Kidney (tissue), 14 donors: ENCODE data around the gene EBF4. TPM values are rescaled to one million over a fixed set of nuclear protein-coding genes. Genes with fewer than 3 reads are reported as not detected.

Source experiments
- DNase-seq, 5 donors: peaks; one replicate each; pipeline ENCODE4 v3.0.0-alpha.2; 2013 to 2020
- FAIRE-seq: peaks from 2 replicates; lab custom pipeline; 2012; peaks lifted over from hg19 to GRCh38; lab: Jason Lieb, UNC
- H3K27ac ChIP-seq, 2 donors: one replicate each; pipeline ENCODE4 v1.7.0; 2013; ENCODE audit warnings: low read depth in 2 of 2, low read length in 2 of 2, inconsistent platforms in 1 of 2
- H3K27me3 ChIP-seq: one replicate; pipeline ENCODE4 v1.7.1; 2013; ENCODE audit warnings: low read length, inconsistent platforms; ENCODE audit not compliant: control insufficient read depth, insufficient read depth
- H3K36me3 ChIP-seq, 3 donors: one replicate each; pipeline versions ENCODE4 v1.7.0 to v1.7.1; 2013; ENCODE audit warnings: low read length in 3 of 3, control low read depth in 1 of 3, inconsistent platforms in 1 of 3; ENCODE audit not compliant: insufficient read depth in 3 of 3, control insufficient read depth in 2 of 3
- H3K4me1 ChIP-seq, 3 donors: one replicate each; pipeline versions ENCODE4 v1.7.0 to v1.7.1; 2013; ENCODE audit warnings: low read length in 3 of 3, inconsistent platforms in 1 of 3, low read depth in 1 of 3; ENCODE audit not compliant: control insufficient read depth in 2 of 3, insufficient read depth in 2 of 3
- H3K4me3 ChIP-seq, 3 donors: one replicate each; pipeline versions ENCODE4 v1.7.0 to v1.8.1; 2013; ENCODE audit warnings: low read length in 3 of 3, control low read depth in 1 of 3, inconsistent platforms in 1 of 3
- H3K9ac ChIP-seq, 3 donors: one replicate each; pipeline versions ENCODE4 v1.7.0 to v1.7.1; 2013; ENCODE audit warnings: low read length in 3 of 3, control low read depth in 1 of 3, inconsistent platforms in 1 of 3
- H3K9me3 ChIP-seq, 3 donors: one replicate each; pipeline versions ENCODE4 v1.7.0 to v1.7.1; 2013; ENCODE audit warnings: low read length in 3 of 3, control low read depth in 1 of 3, inconsistent platforms in 1 of 3; ENCODE audit not compliant: control insufficient read depth in 2 of 3, insufficient read depth in 1 of 3
- intact Hi-C: fragments of 100-400 bp; cut with DNase I; formaldehyde crosslinking; loops from one replicate; pipeline ENCODE4 v1.11.1; 2022
- polyA plus RNA-seq: library from polyadenylated mRNA; stranded (reverse); fragments of 350-450 nt; fragmentation: Illumina TruSeq; extraction: RNeasy Lipid Tissue Mini Kit (QIAGEN cat#74804); gene quantifications from one replicate; pipeline ENCODE4 v1.2.3, GENCODE V29; 2014; ENCODE audit warnings: low read depth, low replicate concordance; ENCODE audit not compliant: insufficient read depth
- total RNA-seq: library from RNA; stranded (reverse); fragmentation: NEBNext Ultra II Directional; extraction: Animal tissue kit (Norgen Biotek cat#: 25700); gene quantifications from one replicate; pipeline ENCODE4 v1.2.1, GENCODE V29; 2021
- TF ChIP-seq, protein P1 (sequence below): IDR thresholded peaks from 3 replicates; pipeline ENCODE4 v1.5.1; 2012; ENCODE audit warnings: mild to moderate bottlenecking, moderate library complexity, borderline replicate concordance; ENCODE audit not compliant: insufficient read depth; ENCODE audit errors: extremely low read depth
- donor health status: control.
- donor health status: control.
- donor health status: control.
- donor health status: control.
- donor health status: control.
- donor health status: DM: yes; HTN: yes; CAD: no.
- donor health status: Normal renal cell carcinoma (clear cell type).

The EBF4 gene
- total and polyA plus RNA-seq, 2 donors from 2014 or later = 8.8 to 10.2 TPM

- H3K9ac ChIP-seq = peak overlapping the region; percentile 74 to 99 (median 95)
- DNase-seq (no peak), FAIRE-seq (no peak)
- H3K36me3 ChIP-seq = peaks cover 5 to 38% (median 18%) of the 10 kb centered on the region in 3 donors
- H3K4me1 ChIP-seq = peaks cover 0 to 5% (median 2%) of the 10 kb centered on the region in 3 donors
- intact Hi-C loops = no loop called here
- no peaks in the 10 kb centered on the region for H3K9me3 ChIP-seq
- TF ChIP-seq, protein P1, sequence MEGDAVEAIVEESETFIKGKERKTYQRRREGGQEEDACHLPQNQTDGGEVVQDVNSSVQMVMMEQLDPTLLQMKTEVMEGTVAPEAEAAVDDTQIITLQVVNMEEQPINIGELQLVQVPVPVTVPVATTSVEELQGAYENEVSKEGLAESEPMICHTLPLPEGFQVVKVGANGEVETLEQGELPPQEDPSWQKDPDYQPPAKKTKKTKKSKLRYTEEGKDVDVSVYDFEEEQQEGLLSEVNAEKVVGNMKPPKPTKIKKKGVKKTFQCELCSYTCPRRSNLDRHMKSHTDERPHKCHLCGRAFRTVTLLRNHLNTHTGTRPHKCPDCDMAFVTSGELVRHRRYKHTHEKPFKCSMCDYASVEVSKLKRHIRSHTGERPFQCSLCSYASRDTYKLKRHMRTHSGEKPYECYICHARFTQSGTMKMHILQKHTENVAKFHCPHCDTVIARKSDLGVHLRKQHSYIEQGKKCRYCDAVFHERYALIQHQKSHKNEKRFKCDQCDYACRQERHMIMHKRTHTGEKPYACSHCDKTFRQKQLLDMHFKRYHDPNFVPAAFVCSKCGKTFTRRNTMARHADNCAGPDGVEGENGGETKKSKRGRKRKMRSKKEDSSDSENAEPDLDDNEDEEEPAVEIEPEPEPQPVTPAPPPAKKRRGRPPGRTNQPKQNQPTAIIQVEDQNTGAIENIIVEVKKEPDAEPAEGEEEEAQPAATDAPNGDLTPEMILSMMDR = no peak
- peak overlapping the region; percentile 95 to 97 (median 96) for H3K4me3 ChIP-seq
- no peaks in the 10 kb centered on the region for H3K27me3 ChIP-seq
- peak overlapping the region in 1 of 2 donors; percentile 59 for H3K27ac ChIP-seq
Measured at GRCh38 chr20:2663364-2663886, 29.2 kb upstream of the EBF4 start.

GRCh38 chr20:2663887-2664719 is 28.5 kb upstream of the EBF4 start, which contains the start of gene IDH3B:
Gene IDH3B (minus strand): TSS chr20:2664216. CDS start chr20:2664188, 28 bp downstream.
- H3K9me3 ChIP-seq = no peaks in the 10 kb centered on the region
- peak; percentile 94 to 97 (median 96) for DNase-seq
- peaks cover 0 to 5% (median 2%) of the 10 kb centered on the region in 3 donors for H3K4me1 ChIP-seq
- H3K4me3 ChIP-seq = peak within 1 kb of the TSS; percentile 95 to 97 (median 96)
- H3K36me3 ChIP-seq = peaks cover 2 to 31% (median 11%) of the 10 kb centered on the region in 3 donors
- H3K9ac ChIP-seq = peak within 1 kb of the TSS; percentile 95 to 99 (median 97)
- no peak for FAIRE-seq
- intact Hi-C loops = no loop called here
- TF ChIP-seq, protein P1 = no peak
- no peaks in the 10 kb centered on the region for H3K27me3 ChIP-seq
- peak within 1 kb of the TSS; percentile 89 to 90 for H3K27ac ChIP-seq

DNA sequence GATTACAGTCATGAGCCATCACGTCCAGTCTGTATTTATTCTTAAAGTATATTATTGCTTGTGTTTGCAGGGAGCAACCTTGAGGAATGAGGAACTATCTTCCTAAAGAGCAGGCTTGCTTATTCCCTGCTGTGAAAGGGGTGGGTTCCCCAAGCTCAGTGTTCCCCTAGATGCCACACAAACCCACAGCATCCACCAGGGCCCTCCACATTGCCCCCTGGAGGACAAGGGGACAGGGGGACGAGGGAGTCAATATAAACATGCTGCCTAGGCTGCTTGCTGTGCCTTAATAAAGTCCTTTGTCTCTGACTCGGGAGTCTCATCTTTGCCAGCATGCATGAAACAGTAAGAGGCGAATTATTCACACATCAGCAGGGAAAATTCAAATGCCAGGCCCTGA is 20.6 kb upstream of the EBF4 start:
- Histone ChIP-seq H3K9me3 (no peaks in the 10 kb centered on the region), H3K9ac (no peak overlapping the region), H3K4me1 (no peaks in the 10 kb centered on the region), H3K4me3 (no peak overlapping the region), H3K36me3 (no peaks in the 10 kb centered on the region), H3K27me3 (no peaks in the 10 kb centered on the region), H3K27ac (no peak overlapping the region)
- no peak for DNase-seq
- TF ChIP-seq, protein P1 = no peak
- intact Hi-C loops = no loop called here
- FAIRE-seq = no peak
